Measurements from ENCODE around the gene GASK1A. TPM values are rescaled to one million over a fixed set of nuclear protein-coding genes. Genes with fewer than 3 reads are reported as not detected.

The GASK1A gene
- total RNA-seq, 1 donor from 2014 or later = 5.9 TPM

DNA sequence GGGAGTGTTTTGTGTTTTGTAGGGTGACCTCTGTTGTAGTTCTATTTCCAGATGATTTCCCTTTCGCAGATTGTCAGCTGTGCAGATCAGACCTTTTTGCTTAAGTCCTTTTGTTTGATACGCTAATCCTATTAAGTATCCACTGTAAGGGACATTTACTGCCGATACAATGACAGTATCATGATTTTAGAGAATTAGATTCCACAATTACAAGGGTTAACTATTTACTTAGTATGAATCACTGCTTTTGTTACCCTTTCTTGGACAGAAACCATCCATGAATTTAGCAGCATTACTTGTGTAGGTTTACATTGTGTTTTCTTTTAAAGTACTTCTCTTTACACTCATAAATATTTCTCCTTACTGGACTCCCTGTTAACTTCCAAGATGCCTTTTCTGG lies 41.8 kb upstream of the GASK1A start:
- DNase-seq = no peak
- TF ChIP-seq, protein P1, sequence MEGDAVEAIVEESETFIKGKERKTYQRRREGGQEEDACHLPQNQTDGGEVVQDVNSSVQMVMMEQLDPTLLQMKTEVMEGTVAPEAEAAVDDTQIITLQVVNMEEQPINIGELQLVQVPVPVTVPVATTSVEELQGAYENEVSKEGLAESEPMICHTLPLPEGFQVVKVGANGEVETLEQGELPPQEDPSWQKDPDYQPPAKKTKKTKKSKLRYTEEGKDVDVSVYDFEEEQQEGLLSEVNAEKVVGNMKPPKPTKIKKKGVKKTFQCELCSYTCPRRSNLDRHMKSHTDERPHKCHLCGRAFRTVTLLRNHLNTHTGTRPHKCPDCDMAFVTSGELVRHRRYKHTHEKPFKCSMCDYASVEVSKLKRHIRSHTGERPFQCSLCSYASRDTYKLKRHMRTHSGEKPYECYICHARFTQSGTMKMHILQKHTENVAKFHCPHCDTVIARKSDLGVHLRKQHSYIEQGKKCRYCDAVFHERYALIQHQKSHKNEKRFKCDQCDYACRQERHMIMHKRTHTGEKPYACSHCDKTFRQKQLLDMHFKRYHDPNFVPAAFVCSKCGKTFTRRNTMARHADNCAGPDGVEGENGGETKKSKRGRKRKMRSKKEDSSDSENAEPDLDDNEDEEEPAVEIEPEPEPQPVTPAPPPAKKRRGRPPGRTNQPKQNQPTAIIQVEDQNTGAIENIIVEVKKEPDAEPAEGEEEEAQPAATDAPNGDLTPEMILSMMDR (IDR thresholded peaks at IDR 0.05) = no peak
- intact Hi-C loops (cut with DNase I) = no loop called here
- H3K27me3 ChIP-seq (ENCODE audit: low read depth) = no peaks in the 10 kb centered on the region
- no peak for ATAC-seq
- no peak overlapping the region for H3K4me3 ChIP-seq
- no peaks in the 10 kb centered on the region for H3K36me3 ChIP-seq
- H3K9me3 ChIP-seq = no peaks in the 10 kb centered on the region
- no peak overlapping the region for H3K27ac ChIP-seq
- no peaks in the 10 kb centered on the region for H3K4me1 ChIP-seq

DNA sequence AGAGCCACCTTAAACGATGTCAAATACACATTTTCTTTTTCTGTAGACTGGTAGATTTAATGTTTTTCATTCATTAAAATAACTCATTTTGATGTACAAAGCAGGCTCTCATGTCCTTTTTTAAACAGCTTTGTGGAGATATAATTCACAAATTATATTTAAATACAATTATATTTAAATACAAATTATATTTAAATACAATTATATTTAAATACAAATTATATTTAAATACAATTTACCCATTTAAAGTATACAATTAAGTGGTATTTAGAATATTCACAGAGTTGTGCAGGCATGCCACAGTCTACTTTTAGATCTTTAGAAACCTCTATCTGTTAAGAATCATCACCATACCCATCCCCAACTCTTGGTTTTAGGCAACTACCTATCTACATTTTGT lies 36.4 kb upstream of the GASK1A start:
- ATAC-seq = no peak
- no peak for DNase-seq
- TF ChIP-seq, protein P1 (IDR thresholded peaks at IDR 0.05) = no peak
- Histone ChIP-seq H3K27me3 (ENCODE audit: low read depth) (no peaks in the 10 kb centered on the region), H3K36me3 (no peaks in the 10 kb centered on the region), H3K9me3 (no peaks in the 10 kb centered on the region), H3K27ac (no peak overlapping the region), H3K4me3 (no peak overlapping the region), H3K4me1 (no peaks in the 10 kb centered on the region)
- intact Hi-C loops (cut with DNase I) = no loop called here

DNA sequence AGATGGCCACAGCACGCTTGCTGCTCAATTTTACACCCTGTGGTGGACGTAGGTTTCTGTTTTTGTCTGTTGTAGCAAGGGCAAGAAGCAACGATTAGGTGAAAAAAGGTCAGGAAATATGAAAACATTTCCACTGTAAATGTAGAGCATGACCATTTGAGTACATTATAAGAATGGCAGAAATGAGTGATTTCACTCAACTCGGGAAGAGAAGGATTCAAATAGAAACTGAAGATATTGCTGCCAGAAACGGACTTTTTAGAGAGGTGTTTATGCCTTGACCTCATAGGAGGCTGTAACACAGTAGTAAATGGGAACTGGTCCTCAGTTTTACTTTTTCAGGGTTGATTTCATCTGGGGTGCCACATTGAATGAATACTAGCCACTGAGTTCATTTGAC lies 33.1 kb upstream of the GASK1A start:
- no peaks in the 10 kb centered on the region for H3K9me3 ChIP-seq
- H3K27me3 ChIP-seq (ENCODE audit: low read depth) = no peaks in the 10 kb centered on the region
- no peak overlapping the region for H3K4me3 ChIP-seq
- no peaks in the 10 kb centered on the region for H3K4me1 ChIP-seq
- H3K27ac ChIP-seq = no peak overlapping the region
- intact Hi-C loops (cut with DNase I) = no loop called here
- no peaks in the 10 kb centered on the region for H3K36me3 ChIP-seq
- ATAC-seq = no peak
- DNase-seq = no peak
- TF ChIP-seq, protein P1 (IDR thresholded peaks at IDR 0.05) = no peak

DNA sequence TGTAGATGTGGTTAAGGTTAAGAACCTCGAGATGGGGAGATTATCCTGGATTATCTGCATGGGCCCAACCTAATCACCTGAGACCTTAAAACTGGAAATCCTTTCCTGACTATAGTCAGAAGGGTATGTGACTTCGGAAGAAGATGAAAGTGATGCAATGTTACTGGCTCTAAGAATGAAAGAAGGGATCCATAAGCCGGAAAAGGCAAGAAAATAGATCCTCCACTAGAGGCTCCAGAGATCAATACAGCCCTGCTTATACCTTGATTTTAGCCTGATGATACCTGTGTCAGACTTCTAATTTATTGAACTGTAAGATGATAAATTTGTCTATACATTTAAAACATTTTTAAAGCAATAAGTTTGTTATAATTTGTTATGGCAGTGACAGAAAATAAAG lies 21.5 kb upstream of the GASK1A start:
- TF ChIP-seq, protein P1 (IDR thresholded peaks at IDR 0.05) = no peak
- intact Hi-C loops (cut with DNase I) = no loop called here

DNA sequence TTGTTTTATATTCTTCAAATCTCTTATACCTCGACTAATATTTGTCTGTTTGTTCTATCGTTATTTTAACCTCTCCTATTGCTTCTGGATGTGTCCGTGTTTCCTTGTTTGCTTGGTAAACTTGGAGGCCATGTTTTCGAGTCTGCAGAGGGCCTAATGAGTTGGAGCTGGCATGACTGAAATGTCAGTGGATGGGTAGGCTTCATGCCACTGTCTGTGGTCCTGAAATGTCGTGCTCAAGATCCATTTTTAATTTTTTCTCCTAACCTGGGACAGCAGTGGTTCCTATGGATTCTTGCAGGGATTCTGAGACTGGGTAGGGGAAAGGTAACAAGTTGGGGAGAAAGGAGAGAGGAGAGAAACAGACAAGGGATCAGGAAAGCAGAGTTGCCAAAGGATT lies 18.8 kb upstream of the GASK1A start:
- no peaks in the 10 kb centered on the region for H3K27me3 ChIP-seq (ENCODE audit: low read depth)
- H3K27ac ChIP-seq = no peak overlapping the region
- H3K4me1 ChIP-seq = peaks cover 4% of the 10 kb centered on the region
- no peaks in the 10 kb centered on the region for H3K9me3 ChIP-seq
- ATAC-seq (no peak), DNase-seq (no peak)
- no peak overlapping the region for H3K4me3 ChIP-seq
- TF ChIP-seq, protein P1 (IDR thresholded peaks at IDR 0.05) = no peak
- no peaks in the 10 kb centered on the region for H3K36me3 ChIP-seq
- intact Hi-C loops (cut with DNase I) = no loop called here

More for the DNA sequence above, 21.5 kb upstream of the GASK1A start:
- Histone ChIP-seq H3K9me3 (no peaks in the 10 kb centered on the region), H3K4me1 (peaks cover 4% of the 10 kb centered on the region), H3K27me3 (ENCODE audit: low read depth) (no peaks in the 10 kb centered on the region), H3K27ac (no peak overlapping the region), H3K36me3 (no peaks in the 10 kb centered on the region), H3K4me3 (no peak overlapping the region)
- DNase-seq (no peak), ATAC-seq (no peak)

DNA sequence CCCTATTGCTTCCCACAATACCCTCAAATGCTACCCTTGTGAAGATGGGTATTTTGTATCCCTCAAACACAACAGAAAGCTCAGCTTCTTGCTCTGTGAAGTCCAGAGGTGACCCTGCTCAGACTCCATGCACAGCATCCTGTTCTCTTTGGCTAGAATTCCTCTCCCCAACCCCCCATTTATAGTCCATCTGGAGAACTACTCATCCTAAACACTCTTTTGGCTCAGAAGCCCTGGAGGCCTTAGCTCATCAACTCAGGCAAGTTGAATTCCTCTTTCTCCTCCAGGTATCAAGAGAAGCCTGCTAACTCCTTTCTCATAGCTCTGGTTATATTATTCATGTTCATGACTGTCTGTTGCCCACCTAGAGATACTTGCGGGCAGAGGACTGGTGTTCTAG lies 18.3 kb upstream of the GASK1A start:
- Histone ChIP-seq H3K4me1 (peaks cover 4% of the 10 kb centered on the region), H3K9me3 (no peaks in the 10 kb centered on the region), H3K27me3 (ENCODE audit: low read depth) (no peaks in the 10 kb centered on the region), H3K4me3 (no peak overlapping the region), H3K36me3 (no peaks in the 10 kb centered on the region), H3K27ac (no peak overlapping the region)
- intact Hi-C loops (cut with DNase I) = no loop called here
- TF ChIP-seq, protein P1 (IDR thresholded peaks at IDR 0.05) = no peak
- no peak for DNase-seq
- no peak for ATAC-seq

Measured in lower lobe of right lung (tissue), 2 donors.